HEK293T (cell line): Measurements from ENCODE around the gene AFTPH.

Experiments used
- CTCF ChIA-PET: fragments of 350-600 bp; formaldehyde crosslinking; extraction: SDS; loops from one replicate; lab custom pipeline; 2021; ENCODE audit warnings: antibody characterized with exemption, inconsistent platforms; lab: Yijun Ruan, JAX
- POLR2A ChIA-PET: fragments of 350-600 bp; formaldehyde crosslinking; extraction: SDS; loops from one replicate; lab custom pipeline; 2020; ENCODE audit warnings: antibody characterized with exemption, inconsistent platforms; lab: Yijun Ruan, JAX
- DNase-seq: peaks from one replicate; pipeline ENCODE4 v3.0.0; 2012; ENCODE audit warnings: mixed read lengths; ENCODE audit errors: extremely low spot score
- ARNT ChIP-seq: fragments of 450-650 bp; IDR thresholded peaks from 2 replicates; pipeline ENCODE4 v1.6.1; 2017; ENCODE audit warnings: mild to moderate bottlenecking
- BHLHE40 ChIP-seq: fragments of 450-650 bp; IDR thresholded peaks from 2 replicates; pipeline ENCODE4 v1.6.1; 2016; ENCODE audit warnings: mild to moderate bottlenecking, moderate library complexity, borderline replicate concordance
- CTBP1 ChIP-seq: fragments of 450-650 bp; IDR thresholded peaks from 2 replicates; pipeline ENCODE4 v1.6.1; 2016; ENCODE audit warnings: borderline replicate concordance
- ELF4 ChIP-seq: fragments of 450-650 bp; IDR thresholded peaks from 2 replicates; pipeline ENCODE4 v1.6.1; 2017; ENCODE audit warnings: antibody characterized with exemption
- FOXA1 ChIP-seq: fragments of 450-650 bp; IDR thresholded peaks from 2 replicates; pipeline ENCODE4 v1.6.1; 2016; ENCODE audit warnings: mild to moderate bottlenecking
- FOXK2 ChIP-seq: fragments of 450-650 bp; IDR thresholded peaks from 2 replicates; pipeline ENCODE4 v1.6.1; 2016; ENCODE audit warnings: mild to moderate bottlenecking
- FOXM1 ChIP-seq: fragments of 450-650 bp; IDR thresholded peaks from 2 replicates; pipeline ENCODE4 v1.6.1; 2017; ENCODE audit warnings: mild to moderate bottlenecking, borderline replicate concordance
- HDGF ChIP-seq: fragments of 450-650 bp; IDR thresholded peaks from 2 replicates; pipeline ENCODE4 v1.6.1; 2017; ENCODE audit warnings: antibody characterized with exemption, borderline replicate concordance
- L3MBTL2 ChIP-seq: fragments of 450-650 bp; conservative IDR thresholded peaks from 2 replicates; pipeline ENCODE4 v1.6.1; 2016; ENCODE audit warnings: mild to moderate bottlenecking
- LEF1 ChIP-seq: fragments of 450-650 bp; IDR thresholded peaks from 2 replicates; pipeline ENCODE4 v1.6.1; 2017; ENCODE audit warnings: mild to moderate bottlenecking, borderline replicate concordance
- NFRKB ChIP-seq: fragments of 450-650 bp; IDR thresholded peaks from 2 replicates; pipeline ENCODE4 v1.6.1; 2016; ENCODE audit warnings: mild to moderate bottlenecking, moderate library complexity
- SP1 ChIP-seq: fragments of 450-650 bp; IDR thresholded peaks from 2 replicates; pipeline ENCODE4 v1.6.1; 2017
- SUZ12 ChIP-seq: fragments of 450-650 bp; IDR thresholded peaks from 2 replicates; pipeline ENCODE4 v1.6.1; 2016; ENCODE audit warnings: mild to moderate bottlenecking
- TARDBP ChIP-seq: fragments of 450-650 bp; IDR thresholded peaks from 2 replicates; pipeline ENCODE4 v1.6.1; 2016
- ZNF384 ChIP-seq: fragments of 450-650 bp; IDR thresholded peaks from 2 replicates; pipeline ENCODE4 v1.6.1; 2016
- TF ChIP-seq, protein P1 (sequence below): fragments of 450-650 bp; IDR thresholded peaks from 2 replicates; pipeline ENCODE4 v1.6.1; 2016

Gene AFTPH, protein sequence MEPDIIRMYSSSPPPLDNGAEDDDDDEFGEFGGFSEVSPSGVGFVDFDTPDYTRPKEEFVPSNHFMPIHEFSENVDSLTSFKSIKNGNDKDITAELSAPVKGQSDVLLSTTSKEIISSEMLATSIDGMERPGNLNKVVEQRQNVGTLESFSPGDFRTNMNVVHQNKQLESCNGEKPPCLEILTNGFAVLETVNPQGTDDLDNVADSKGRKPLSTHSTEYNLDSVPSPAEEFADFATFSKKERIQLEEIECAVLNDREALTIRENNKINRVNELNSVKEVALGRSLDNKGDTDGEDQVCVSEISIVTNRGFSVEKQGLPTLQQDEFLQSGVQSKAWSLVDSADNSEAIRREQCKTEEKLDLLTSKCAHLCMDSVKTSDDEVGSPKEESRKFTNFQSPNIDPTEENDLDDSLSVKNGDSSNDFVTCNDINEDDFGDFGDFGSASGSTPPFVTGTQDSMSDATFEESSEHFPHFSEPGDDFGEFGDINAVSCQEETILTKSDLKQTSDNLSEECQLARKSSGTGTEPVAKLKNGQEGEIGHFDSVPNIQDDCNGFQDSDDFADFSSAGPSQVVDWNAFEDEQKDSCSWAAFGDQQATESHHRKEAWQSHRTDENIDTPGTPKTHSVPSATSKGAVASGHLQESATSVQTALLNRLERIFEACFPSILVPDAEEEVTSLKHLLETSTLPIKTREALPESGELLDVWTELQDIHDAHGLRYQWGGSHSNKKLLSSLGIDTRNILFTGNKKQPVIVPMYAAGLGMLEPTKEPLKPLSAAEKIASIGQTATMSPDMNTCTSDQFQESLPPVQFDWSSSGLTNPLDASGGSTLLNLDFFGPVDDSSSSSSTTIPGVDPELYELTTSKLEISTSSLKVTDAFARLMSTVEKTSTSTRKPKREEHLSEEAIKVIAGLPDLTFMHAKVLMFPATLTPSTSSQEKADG

DNA sequence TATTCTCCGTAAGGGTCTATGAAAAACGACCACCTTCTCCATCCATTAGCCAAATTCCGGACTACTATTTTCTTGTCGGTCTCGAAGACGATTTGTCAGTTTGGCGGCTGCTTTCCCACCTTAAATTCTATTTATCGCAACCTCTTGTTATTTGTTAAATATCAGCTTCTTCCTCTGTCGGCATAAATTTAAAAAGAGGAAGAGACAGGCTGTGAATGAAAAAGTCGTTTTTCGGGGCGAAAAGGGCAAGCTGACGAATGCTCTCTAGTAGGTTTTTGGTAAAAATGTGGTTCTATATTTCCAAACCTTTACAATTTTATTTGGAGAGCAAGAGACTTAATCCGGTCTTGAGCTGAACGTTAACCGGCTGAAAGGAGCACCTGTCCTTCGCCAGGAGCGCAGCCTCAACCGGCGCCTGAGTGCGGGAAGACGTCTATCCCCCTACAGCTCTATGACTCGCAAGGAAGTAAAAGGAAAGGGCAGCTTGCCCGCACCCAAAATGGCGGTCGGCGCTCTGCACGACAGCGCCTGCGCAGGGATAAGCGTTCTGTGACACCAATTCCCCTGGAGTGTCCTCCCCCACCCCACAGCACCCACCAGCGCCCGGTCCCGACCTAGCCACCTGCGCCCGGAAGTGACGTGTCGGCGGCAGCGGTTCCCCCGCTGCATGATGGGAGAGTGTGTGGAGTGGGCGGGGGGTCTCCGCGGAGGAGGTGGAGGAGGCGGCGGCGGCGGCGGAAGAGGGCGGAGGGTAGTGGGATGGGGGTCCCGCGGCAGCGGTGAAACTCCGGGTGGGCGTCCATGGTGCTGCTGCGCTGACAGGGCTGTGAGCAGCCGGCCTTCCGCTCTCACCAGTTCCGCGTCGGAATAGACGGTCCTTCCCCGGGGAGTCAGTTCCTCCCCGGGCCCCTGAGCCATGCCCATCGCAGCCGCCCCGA lies at the start of gene AFTPH:
TSS of gene AFTPH (plus strand) at position 663 of the 938 bp plus-strand sequence. CDS start 27,147 bp downstream, outside the sequence.
- DNase-seq, result peak; percentile 98
- no peak for TF ChIP-seq ZNF384
- peak; percentile 24; the same call in 1 of the 2 replicates for TF ChIP-seq ELF4
- no peak for TF ChIP-seq HDGF
- no peak for TF ChIP-seq NFRKB
- TF ChIP-seq FOXK2, result no peak
- TF ChIP-seq L3MBTL2, result peak; percentile 53
- CTCF ChIA-PET, result interaction anchor here (1.0 to 1.8 kb wide), 7 partner anchors 10 to 353 kb away, joined by 3 to 5 read pairs (median 4); no protein-coding TSS in a partner anchor
- POLR2A ChIA-PET, result interaction anchor here (0.6 to 2.6 kb wide), 8 partner anchors 10 to 343 kb away, joined by 3 to 9 read pairs (median 3); no protein-coding TSS in a partner anchor

DNA sequence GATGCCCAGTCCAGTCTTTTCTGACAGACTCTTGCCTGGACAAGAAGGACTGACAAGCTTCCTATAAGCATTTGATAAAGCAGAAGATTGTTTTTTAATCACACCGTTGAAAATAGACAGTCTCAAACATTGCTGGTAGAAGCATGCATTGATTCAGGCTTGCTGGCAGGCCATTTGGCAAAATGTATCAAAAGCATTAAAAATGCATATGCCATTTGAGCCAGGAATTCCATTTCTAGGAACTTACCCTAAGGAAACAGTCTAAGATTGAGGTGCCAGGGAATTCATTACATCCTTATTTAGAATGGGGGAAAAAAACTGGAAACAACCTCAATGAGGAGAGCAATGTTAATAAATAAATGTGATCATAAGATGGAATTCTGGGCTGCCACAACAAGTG lies 49.5 kb upstream of the AFTPH start:
- TF ChIP-seq HDGF, result no peak
- TF ChIP-seq LEF1, result no peak
- no peak for TF ChIP-seq FOXK2
- TF ChIP-seq SP1, result no peak
- TF ChIP-seq SUZ12, result no peak
- TF ChIP-seq FOXM1, result no peak
- no peak for TF ChIP-seq BHLHE40
- TF ChIP-seq CTBP1, result no peak
- TF ChIP-seq TARDBP, result no peak
- TF ChIP-seq ELF4, result no peak
- TF ChIP-seq FOXA1, result no peak
- no peak for TF ChIP-seq ARNT
- TF ChIP-seq NFRKB, result no peak
- TF ChIP-seq ZNF384, result no peak
- TF ChIP-seq, protein P1, sequence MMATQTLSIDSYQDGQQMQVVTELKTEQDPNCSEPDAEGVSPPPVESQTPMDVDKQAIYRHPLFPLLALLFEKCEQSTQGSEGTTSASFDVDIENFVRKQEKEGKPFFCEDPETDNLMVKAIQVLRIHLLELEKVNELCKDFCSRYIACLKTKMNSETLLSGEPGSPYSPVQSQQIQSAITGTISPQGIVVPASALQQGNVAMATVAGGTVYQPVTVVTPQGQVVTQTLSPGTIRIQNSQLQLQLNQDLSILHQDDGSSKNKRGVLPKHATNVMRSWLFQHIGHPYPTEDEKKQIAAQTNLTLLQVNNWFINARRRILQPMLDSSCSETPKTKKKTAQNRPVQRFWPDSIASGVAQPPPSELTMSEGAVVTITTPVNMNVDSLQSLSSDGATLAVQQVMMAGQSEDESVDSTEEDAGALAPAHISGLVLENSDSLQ, result no peak
- no peak for TF ChIP-seq L3MBTL2
- POLR2A ChIA-PET, result no interaction called here
- CTCF ChIA-PET, result interaction anchor here (1.6 kb wide), 1 partner anchor 14 kb away, joined by 4 read pairs; no protein-coding TSS in a partner anchor
- DNase-seq, result no peak

DNA sequence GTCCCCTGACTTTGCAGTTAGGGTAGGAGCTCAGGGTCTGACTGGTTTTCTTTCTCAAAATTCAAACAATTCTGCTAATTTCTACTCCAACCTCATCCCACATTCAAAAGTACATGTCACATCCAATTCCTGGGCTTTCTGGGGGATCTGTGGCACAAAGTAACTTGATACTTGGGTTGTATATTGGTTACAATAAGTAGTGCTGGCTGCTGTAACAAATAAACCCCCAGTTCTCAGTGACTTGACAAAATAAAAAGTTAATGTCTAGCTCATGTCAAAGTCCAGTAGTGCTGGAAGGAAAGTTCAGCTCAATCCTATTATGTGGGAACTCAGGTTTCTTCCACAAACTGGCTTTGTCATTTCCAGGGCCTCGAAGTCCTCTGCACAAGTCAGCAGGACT lies 47.1 kb upstream of the AFTPH start:
- ChIA-PET CTCF (no interaction called here), POLR2A (no interaction called here)
- no peak for DNase-seq
- no peak for TF ChIP-seq TARDBP
- TF ChIP-seq L3MBTL2, result no peak
- no peak for TF ChIP-seq FOXA1
- no peak for TF ChIP-seq ELF4
- TF ChIP-seq BHLHE40, result no peak
- no peak for TF ChIP-seq SP1
- no peak for TF ChIP-seq FOXK2

DNA sequence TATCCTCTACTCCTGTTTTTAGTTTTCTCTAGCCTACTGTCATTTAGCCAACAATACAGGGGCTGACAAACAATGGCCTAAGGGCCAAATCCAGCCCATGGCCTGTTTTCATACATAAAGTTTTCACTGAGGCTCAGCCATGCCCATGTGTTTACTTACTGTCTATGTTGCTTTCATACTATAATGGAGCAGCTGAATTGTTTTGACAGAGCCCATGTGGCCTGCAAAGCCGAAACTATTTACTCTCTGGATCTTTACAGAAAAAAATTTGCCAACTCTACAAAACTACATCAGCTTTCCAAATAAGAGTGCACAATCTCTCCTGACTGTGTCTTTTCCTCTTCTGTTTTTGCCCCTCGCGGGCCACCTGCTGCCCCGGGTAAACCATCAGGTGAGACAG lies 46.1 kb upstream of the AFTPH start:
- DNase-seq, result no peak
- TF ChIP-seq ZNF384 (no peak), HDGF (no peak), ARNT (no peak), LEF1 (no peak), BHLHE40 (no peak), NFRKB (no peak), FOXM1 (no peak), CTBP1 (no peak), L3MBTL2 (no peak), SP1 (no peak), TARDBP (no peak), SUZ12 (no peak), FOXA1 (no peak), ELF4 (no peak)
- TF ChIP-seq, protein P1, result no peak
- CTCF ChIA-PET, result no interaction called here
- POLR2A ChIA-PET, result no interaction called here

DNA sequence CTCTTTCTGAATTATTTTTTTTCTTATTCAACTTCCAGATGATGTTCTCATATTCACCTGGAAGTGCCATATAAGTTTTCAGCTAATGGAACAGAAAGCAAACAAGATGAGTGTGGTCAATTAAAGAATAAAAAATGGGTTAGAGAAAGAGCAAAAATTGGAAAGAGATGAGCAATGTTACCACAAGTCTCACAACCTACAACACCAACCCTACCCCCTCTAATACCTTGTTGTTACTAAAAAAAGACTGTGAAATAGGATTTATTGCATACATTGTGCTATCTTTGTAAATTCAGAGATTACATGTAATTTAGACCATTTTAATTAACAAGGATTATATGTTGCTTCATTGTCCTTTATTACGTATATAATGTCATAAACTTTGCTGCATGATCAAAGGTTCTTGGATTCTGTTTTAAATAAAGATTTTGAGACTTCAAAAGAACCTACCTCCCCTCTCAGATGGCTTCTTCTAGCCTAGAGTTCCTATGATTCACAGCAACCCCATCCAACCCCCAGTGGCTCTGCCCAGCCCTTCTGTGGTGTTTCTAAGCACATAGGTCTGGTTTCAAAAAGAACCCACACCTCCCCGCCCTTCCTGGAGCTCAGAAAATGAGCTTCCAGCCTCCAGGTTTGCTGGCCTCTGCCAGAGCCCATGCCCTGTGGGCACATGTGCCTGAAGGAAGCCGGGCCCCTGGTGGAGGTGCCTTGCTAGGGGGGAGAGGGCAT lies 45.5 kb upstream of the AFTPH start:
- TF ChIP-seq SP1, result no peak
- TF ChIP-seq BHLHE40, result no peak
- TF ChIP-seq, protein P1, result no peak
- TF ChIP-seq FOXM1, result no peak
- ChIA-PET POLR2A (no interaction called here), CTCF (no interaction called here)
- no peak for DNase-seq
